Measurements from ENCODE around the gene NBPF14.
"Not testable (repeated sequence)": the region's sequence is repeated elsewhere in the genome, so short reads cannot be mapped to it uniquely, and the experiment has no call there.

The NBPF14 gene

GRCh38 chr1:148523205-148524144 lies 72.3 kb downstream of the NBPF14 start:
- not testable (repeated sequence) for H3K4me1 ChIP-seq (ENCODE audit: control insufficient read depth, insufficient read depth, low read length, poor library complexity, severe bottlenecking); H3K27ac ChIP-seq (ENCODE audit: insufficient read depth, low read length, poor library complexity, severe bottlenecking); H3K36me3 ChIP-seq (ENCODE audit: control insufficient read depth, insufficient read depth, low read length); H3K9me3 ChIP-seq (ENCODE audit: control insufficient read depth, low read length); DNase-seq; H3K27me3 ChIP-seq (replicated peaks; ENCODE audit: control insufficient read depth, insufficient read depth, low read length, poor library complexity, severe bottlenecking)
- H3K4me3 ChIP-seq (ENCODE audit: insufficient read depth, low read depth, low read length, poor library complexity, severe bottlenecking) = peak overlapping the region; percentile 63

GRCh38 chr1:148522561-148523204 lies 73.1 kb downstream of the NBPF14 start:
- not testable (repeated sequence) for H3K9me3 ChIP-seq (ENCODE audit: control insufficient read depth, low read length)
- peak overlapping the region; percentile 78 for H3K27ac ChIP-seq (ENCODE audit: insufficient read depth, low read length, poor library complexity, severe bottlenecking)

GRCh38 chr1:148522072-148522471 lies 73.7 kb downstream of the NBPF14 start:
- H3K4me1 ChIP-seq (ENCODE audit: control insufficient read depth, insufficient read depth, low read length, poor library complexity, severe bottlenecking); H3K27me3 ChIP-seq (replicated peaks; ENCODE audit: control insufficient read depth, insufficient read depth, low read length, poor library complexity, severe bottlenecking); H3K36me3 ChIP-seq (ENCODE audit: control insufficient read depth, insufficient read depth, low read length); H3K9me3 ChIP-seq (ENCODE audit: control insufficient read depth, low read length); H3K4me3 ChIP-seq (ENCODE audit: insufficient read depth, low read depth, low read length, poor library complexity, severe bottlenecking): not testable (repeated sequence)
- peak overlapping the region; percentile 78 for H3K27ac ChIP-seq (ENCODE audit: insufficient read depth, low read length, poor library complexity, severe bottlenecking)
- peak; percentile 75 to 77 (median 76) for DNase-seq

More at GRCh38 chr1:148522561-148523204, 73.1 kb downstream of the NBPF14 start:
- not testable (repeated sequence) for H3K36me3 ChIP-seq (ENCODE audit: control insufficient read depth, insufficient read depth, low read length); H3K4me1 ChIP-seq (ENCODE audit: control insufficient read depth, insufficient read depth, low read length, poor library complexity, severe bottlenecking); H3K27me3 ChIP-seq (replicated peaks; ENCODE audit: control insufficient read depth, insufficient read depth, low read length, poor library complexity, severe bottlenecking)
- peak; percentile 80 to 84 (median 80) for DNase-seq
- H3K4me3 ChIP-seq (ENCODE audit: insufficient read depth, low read depth, low read length, poor library complexity, severe bottlenecking) = peak overlapping the region; percentile 63

GRCh38 chr1:148514310-148514709 lies 81.5 kb downstream of the NBPF14 start:
- H3K9me3 ChIP-seq (ENCODE audit: control insufficient read depth, low read length); H3K4me1 ChIP-seq (ENCODE audit: control insufficient read depth, insufficient read depth, low read length, poor library complexity, severe bottlenecking); DNase-seq; H3K27ac ChIP-seq (ENCODE audit: insufficient read depth, low read length, poor library complexity, severe bottlenecking); H3K4me3 ChIP-seq (ENCODE audit: insufficient read depth, low read depth, low read length, poor library complexity, severe bottlenecking); H3K27me3 ChIP-seq (replicated peaks; ENCODE audit: control insufficient read depth, insufficient read depth, low read length, poor library complexity, severe bottlenecking); H3K36me3 ChIP-seq (ENCODE audit: control insufficient read depth, insufficient read depth, low read length): not testable (repeated sequence)

GRCh38 chr1:148512571-148513184 lies 83.1 kb downstream of the NBPF14 start:
- not testable (repeated sequence) for H3K9me3 ChIP-seq (ENCODE audit: control insufficient read depth, low read length); H3K4me3 ChIP-seq (ENCODE audit: insufficient read depth, low read depth, low read length, poor library complexity, severe bottlenecking); H3K4me1 ChIP-seq (ENCODE audit: control insufficient read depth, insufficient read depth, low read length, poor library complexity, severe bottlenecking); H3K36me3 ChIP-seq (ENCODE audit: control insufficient read depth, insufficient read depth, low read length); H3K27me3 ChIP-seq (replicated peaks; ENCODE audit: control insufficient read depth, insufficient read depth, low read length, poor library complexity, severe bottlenecking); DNase-seq; H3K27ac ChIP-seq (ENCODE audit: insufficient read depth, low read length, poor library complexity, severe bottlenecking)

GRCh38 chr1:148493933-148494332 lies 101.9 kb downstream of the NBPF14 start:
- not testable (repeated sequence) for H3K4me3 ChIP-seq (ENCODE audit: insufficient read depth, low read depth, low read length, poor library complexity, severe bottlenecking); H3K27me3 ChIP-seq (replicated peaks; ENCODE audit: control insufficient read depth, insufficient read depth, low read length, poor library complexity, severe bottlenecking); DNase-seq; H3K4me1 ChIP-seq (ENCODE audit: control insufficient read depth, insufficient read depth, low read length, poor library complexity, severe bottlenecking); H3K27ac ChIP-seq (ENCODE audit: insufficient read depth, low read length, poor library complexity, severe bottlenecking); H3K9me3 ChIP-seq (ENCODE audit: control insufficient read depth, low read length); H3K36me3 ChIP-seq (ENCODE audit: control insufficient read depth, insufficient read depth, low read length)

- H3K27ac ChIP-seq (ENCODE audit: insufficient read depth, low read length, poor library complexity, severe bottlenecking); DNase-seq: not testable (repeated sequence)
Measured at GRCh38 chr1:148483029-148483428, 112.8 kb downstream of the NBPF14 start, which contains the start of gene PPIAL4G. PPIAL4G (minus strand) TSS chr1:148483302; CDS start chr1:148483252, 50 bp downstream.

More at GRCh38 chr1:148483029-148483428, 112.8 kb downstream of the NBPF14 start, which contains the start of gene PPIAL4G:
- H3K4me1 ChIP-seq (ENCODE audit: control insufficient read depth, insufficient read depth, low read length, poor library complexity, severe bottlenecking); H3K4me3 ChIP-seq (ENCODE audit: insufficient read depth, low read depth, low read length, poor library complexity, severe bottlenecking); H3K36me3 ChIP-seq (ENCODE audit: control insufficient read depth, insufficient read depth, low read length); H3K9me3 ChIP-seq (ENCODE audit: control insufficient read depth, low read length); H3K27me3 ChIP-seq (replicated peaks; ENCODE audit: control insufficient read depth, insufficient read depth, low read length, poor library complexity, severe bottlenecking): not testable (repeated sequence)

All from effector memory CD4-positive, alpha-beta T cell (primary cell).